Transverse colon (tissue), 4 donors: ENCODE data around the gene RIT2. TPM values are rescaled to one million over a fixed set of nuclear protein-coding genes. Genes with fewer than 3 reads are reported as not detected.

Source experiments
- DNase-seq: peaks from one replicate; pipeline ENCODE4 v3.0.0-alpha.2; 2019
- H3K27ac ChIP-seq, 4 donors: fragments of 200-600 bp; sonication (generic); 2 replicates each; pipeline ENCODE4 v1.5.1; 2016 to 2018; ENCODE audit warnings: inconsistent platforms in 4 of 4
- H3K27me3 ChIP-seq: fragments of 200-600 bp; sonication (generic); 2 replicates; pipeline ENCODE4 v1.5.1; 2017; ENCODE audit warnings: inconsistent platforms
- H3K36me3 ChIP-seq, 4 donors: fragments of 200-600 bp; sonication (generic); 2 replicates each; pipeline ENCODE4 v1.5.1; 2017 to 2019; ENCODE audit warnings: inconsistent platforms in 4 of 4
- H3K4me1 ChIP-seq, 4 donors: fragments of 200-600 bp; sonication (generic); 2 replicates each; pipeline ENCODE4 v1.5.1; 2017 to 2020; ENCODE audit warnings: inconsistent platforms in 4 of 4
- H3K4me3 ChIP-seq, 4 donors: fragments of 200-600 bp; sonication (generic); 1 replicate in 1 of 4; 2 replicates in 3 of 4; pipeline versions ENCODE4 v1.5.1 to v1.6.1; 2017 to 2019; ENCODE audit warnings: inconsistent platforms in 4 of 4
- H3K9me3 ChIP-seq, 2 donors: fragments of 200-600 bp; sonication (generic); 2 replicates each; pipeline ENCODE4 v1.5.1; 2017 to 2019; ENCODE audit warnings: inconsistent platforms in 2 of 2
- CTCF ChIP-seq, 5 experiments: fragments of 200-600 bp in 3 of 5; fragments of 450-650 bp in 2 of 5; sonication (generic) in 3 of 5; IDR thresholded peaks; 1 replicate in 2 of 5; 2 replicates in 3 of 5; pipeline ENCODE4 v1.5.1; 2016 to 2017; ENCODE audit warnings: antibody characterized with exemption in 5 of 5, inconsistent platforms in 3 of 5, mild to moderate bottlenecking in 2 of 5, moderate library complexity in 1 of 5
- EP300 ChIP-seq: sonication (generic); formaldehyde crosslinking; IDR thresholded peaks from one replicate; pipeline ENCODE4 v1.6.1; 2017; ENCODE audit warnings: antibody characterized with exemption, low read depth
- POLR2A ChIP-seq: fragments of 450-650 bp; IDR thresholded peaks from one replicate; pipeline ENCODE4 v1.6.1; 2016; ENCODE audit warnings: antibody characterized with exemption, mild to moderate bottlenecking, moderate library complexity
- POLR2AphosphoS5 ChIP-seq, 3 donors: sonication (generic); formaldehyde crosslinking; IDR thresholded peaks; one replicate each; pipeline ENCODE4 v1.6.1; 2016; ENCODE audit warnings: antibody characterized with exemption in 3 of 3
- WGBS, 2 donors: methylation state at CpG; one replicate each; pipeline ENCODE4 v1.1.5; 2018; ENCODE audit warnings: low coverage in 1 of 2; 5-methylcytosine and 5-hydroxymethylcytosine counted together
- in situ Hi-C, 4 donors: fragments of 200-750 bp; cut with MboI; loops; one replicate each; pipeline versions ENCODE4 v1.15.0 to v1.15.1; 2017; ENCODE audit warnings: low sequenced_read_pairs in 3 of 4, low pct_ligation_motif_present in 1 of 4, low pct_unique_long_range_greater_than_20kb in 1 of 4
- intact Hi-C: fragments of 100-400 bp; cut with DNase I; formaldehyde crosslinking; loops from one replicate; pipeline ENCODE4 v1.15.1; 2023; ENCODE audit warnings: low total_unique reads
- total RNA-seq, 4 donors: library from RNA; depleted of rRNA; stranded (reverse); fragments of >200 nt; gene quantifications; one replicate each; pipeline ENCODE4 v1.1.0, GENCODE V29; 2016

The RIT2 gene
- total RNA-seq, 4 donors from 2014 or later = not detected

GRCh38 chr18:42850174-42851083 lies 265.1 kb downstream of the RIT2 start:
- H3K9me3 ChIP-seq = no peaks in the 10 kb centered on the region
- H3K27ac ChIP-seq = no peak overlapping the region
- no peaks in the 10 kb centered on the region for H3K36me3 ChIP-seq
- no peak for DNase-seq
- TF ChIP-seq POLR2AphosphoS5 (IDR thresholded peaks at IDR 0.05) = no peak
- no peak for TF ChIP-seq POLR2A
- TF ChIP-seq CTCF (IDR thresholded peaks at IDR 0.05) = no peak
- TF ChIP-seq EP300 = no peak
- no peaks in the 10 kb centered on the region for H3K27me3 ChIP-seq
- WGBS, 2 donors = 72 to 78% methylated on average over 5 of the region's 5 CpGs
- H3K4me3 ChIP-seq = no peak overlapping the region
- in situ Hi-C loops = no loop called here
- intact Hi-C loops = no loop called here
- no peaks in the 10 kb centered on the region for H3K4me1 ChIP-seq

- in situ Hi-C loops = no loop called here
- TF ChIP-seq POLR2AphosphoS5 (IDR thresholded peaks at IDR 0.05) (no peak), POLR2A (no peak), EP300 (no peak), CTCF (IDR thresholded peaks at IDR 0.05) (no peak)
- Histone ChIP-seq H3K36me3 (no peaks in the 10 kb centered on the region), H3K4me1 (no peaks in the 10 kb centered on the region), H3K4me3 (no peak overlapping the region), H3K27ac (no peak overlapping the region), H3K27me3 (no peaks in the 10 kb centered on the region), H3K9me3 (no peaks in the 10 kb centered on the region)
- no peak for DNase-seq
- intact Hi-C loops = no loop called here
- 57 to 71% methylated on average over 1 of the region's 1 CpG for WGBS, 2 donors
Measured at GRCh38 chr18:42839408-42839807, 276.1 kb downstream of the RIT2 start.

GRCh38 chr18:42838546-42839145 lies 276.8 kb downstream of the RIT2 start:
- Histone ChIP-seq H3K27me3 (no peaks in the 10 kb centered on the region), H3K4me3 (no peak overlapping the region), H3K36me3 (no peaks in the 10 kb centered on the region), H3K27ac (no peak overlapping the region), H3K9me3 (no peaks in the 10 kb centered on the region), H3K4me1 (no peaks in the 10 kb centered on the region)
- intact Hi-C loops (no loop called here), in situ Hi-C loops (no loop called here)
- DNase-seq = no peak
- WGBS, 2 donors = 70 to 71% methylated on average over 5 of the region's 5 CpGs
- TF ChIP-seq CTCF (IDR thresholded peaks at IDR 0.05) (no peak), POLR2A (no peak), POLR2AphosphoS5 (IDR thresholded peaks at IDR 0.05) (no peak), EP300 (no peak)

GRCh38 chr18:42830936-42831335 lies 284.5 kb downstream of the RIT2 start:
- in situ Hi-C loops (no loop called here), intact Hi-C loops (no loop called here)
- H3K27me3 ChIP-seq = no peaks in the 10 kb centered on the region
- H3K4me1 ChIP-seq = no peaks in the 10 kb centered on the region
- no peak for TF ChIP-seq POLR2AphosphoS5 (IDR thresholded peaks at IDR 0.05)
- no peak for TF ChIP-seq POLR2A
- TF ChIP-seq CTCF (IDR thresholded peaks at IDR 0.05) = no peak
- no peak overlapping the region for H3K27ac ChIP-seq
- H3K9me3 ChIP-seq = no peaks in the 10 kb centered on the region
- H3K36me3 ChIP-seq = no peaks in the 10 kb centered on the region
- H3K4me3 ChIP-seq = no peak overlapping the region
- no peak for DNase-seq
